ENCODE data around the gene RBBP9. TPM values are rescaled to one million over a fixed set of nuclear protein-coding genes. Genes with fewer than 3 reads are reported as not detected.
A peak's percentile ranks its signal among the peaks of the same experiment; 100 is the strongest.

RBBP9 gene
- total and polyA plus RNA-seq, 9 of the 15 experiments (the other 6 are each of a cell fraction or from before 2014, with no cell fraction given), result 0.94 to 4.4 (median 2.5) TPM

DNA sequence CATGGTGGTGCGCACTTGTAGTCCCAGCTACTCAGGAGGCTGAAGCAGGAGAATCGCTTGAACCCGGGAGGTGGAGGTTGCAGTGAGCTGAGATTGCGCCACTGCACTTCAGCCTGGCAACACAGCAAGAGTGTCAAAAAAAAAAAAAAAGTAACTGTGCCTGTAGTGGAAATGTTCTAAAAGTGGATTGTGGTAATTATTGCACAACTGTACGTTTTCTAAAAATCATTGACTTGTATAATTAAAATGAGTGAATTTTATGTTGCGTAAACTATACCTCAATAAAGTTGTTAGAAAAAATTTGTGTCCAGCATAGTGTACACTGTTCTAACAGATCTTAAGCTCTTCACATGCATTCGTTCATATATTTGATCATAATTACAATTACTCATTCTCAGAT lies 16.2 kb upstream of the RBBP9 start:
- H3K9ac ChIP-seq (ENCODE audit: insufficient read depth in 1 of 2, low read depth in 2 of 2, low read length in 2 of 2), result no peak overlapping the region
- intact Hi-C loops (cut with micrococcal nuclease) (no loop called here), in situ Hi-C loops (cut with MboI) (no loop called here)
- BruUV-seq (replicated peaks), result no TSS peak
- ChIA-PET POLR2A (no interaction called here), CTCF (ENCODE audit: low intra/inter-chr PET ratio) (no interaction called here)
- H3K9me1 ChIP-seq (ENCODE audit: control insufficient read depth, insufficient read depth, low read length), result no peaks in the 10 kb centered on the region
- no peaks in the 10 kb centered on the region for H3K27me3 ChIP-seq (ENCODE audit: control insufficient read depth in 2 of 2, insufficient read depth in 2 of 2, low read length in 2 of 2)
- no peak for ATAC-seq
- peaks cover 0 to 6% of the 10 kb centered on the region in 2 experiments; a peak in 2 of 5 replicates for H3K4me1 ChIP-seq (replicated peaks in 1 of 2; ENCODE audit: control insufficient read depth in 2 of 2, insufficient read depth in 2 of 2, low read length in 2 of 2)
- DNase-seq (ENCODE audit: extremely low read depth in 1 of 4, low spot score in 3 of 4), result no peak
- H3K4me3 ChIP-seq, result no peak overlapping the region
- H3K79me2 ChIP-seq (ENCODE audit: control insufficient read depth, insufficient read depth, low read length), result peaks cover 12% of the 10 kb centered on the region
- H3K36me3 ChIP-seq (ENCODE audit: control insufficient read depth, insufficient read depth, low read length), result peaks cover 49% of the 10 kb centered on the region
- no peak for FAIRE-seq
- WGBS (ENCODE audit: insufficient coverage, low coverage, missing lambda C conversion rate), result 89% methylated on average over 3 of the region's 7 CpGs
- H3K27ac ChIP-seq (ENCODE audit: extremely low read depth, low read depth, low read length), result no peak overlapping the region
- H4K20me1 ChIP-seq (replicated peaks; ENCODE audit: control insufficient read depth, insufficient read depth, low read length), result no peaks in the 10 kb centered on the region
- no peaks in the 10 kb centered on the region for H3K9me3 ChIP-seq (replicated peaks; ENCODE audit: control insufficient read depth, insufficient read depth, low read depth, low read length)
- H3K4me2 ChIP-seq (ENCODE audit: insufficient read depth, low read length), result no peak overlapping the region
- H2AFZ ChIP-seq (ENCODE audit: low read depth, low read length), result no peak overlapping the region
- TF ChIP-seq CEBPG (CRISPR knock-in tag; IDR thresholded peaks at IDR 0.05) (no peak), CEBPG (tag; conservative IDR thresholded peaks at IDR 0.05 in 1 of 2, IDR thresholded peaks at IDR 0.05 in 1 of 2) (peak in 1 of 2 experiments; percentile 52; a peak in 2 of 4 replicates), CREM (IDR thresholded peaks at IDR 0.05; ENCODE audit: low read depth) (no peak), CEBPB (tag; IDR thresholded peaks at IDR 0.05) (peak; percentile 46; the same call in 1 of the 2 replicates), YBX1 (IDR thresholded peaks at IDR 0.05) (no peak), EHMT2 (IDR thresholded peaks at IDR 0.05) (no peak), TEAD4 (IDR thresholded peaks at IDR 0.05; ENCODE audit: low read length) (no peak), TEAD4 (CRISPR knock-in tag; IDR thresholded peaks at IDR 0.05; ENCODE audit: borderline replicate concordance) (no peak), GATA2 (CRISPR knock-in tag; IDR thresholded peaks at IDR 0.05) (no peak), MEIS2 (IDR thresholded peaks at IDR 0.05; ENCODE audit: partially characterized antibody) (no peak)
- TF ChIP-seq, protein P1, sequence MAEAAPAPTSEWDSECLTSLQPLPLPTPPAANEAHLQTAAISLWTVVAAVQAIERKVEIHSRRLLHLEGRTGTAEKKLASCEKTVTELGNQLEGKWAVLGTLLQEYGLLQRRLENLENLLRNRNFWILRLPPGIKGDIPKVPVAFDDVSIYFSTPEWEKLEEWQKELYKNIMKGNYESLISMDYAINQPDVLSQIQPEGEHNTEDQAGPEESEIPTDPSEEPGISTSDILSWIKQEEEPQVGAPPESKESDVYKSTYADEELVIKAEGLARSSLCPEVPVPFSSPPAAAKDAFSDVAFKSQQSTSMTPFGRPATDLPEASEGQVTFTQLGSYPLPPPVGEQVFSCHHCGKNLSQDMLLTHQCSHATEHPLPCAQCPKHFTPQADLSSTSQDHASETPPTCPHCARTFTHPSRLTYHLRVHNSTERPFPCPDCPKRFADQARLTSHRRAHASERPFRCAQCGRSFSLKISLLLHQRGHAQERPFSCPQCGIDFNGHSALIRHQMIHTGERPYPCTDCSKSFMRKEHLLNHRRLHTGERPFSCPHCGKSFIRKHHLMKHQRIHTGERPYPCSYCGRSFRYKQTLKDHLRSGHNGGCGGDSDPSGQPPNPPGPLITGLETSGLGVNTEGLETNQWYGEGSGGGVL (CRISPR knock-in tag; IDR thresholded peaks at IDR 0.05), result no peak
- TF ChIP-seq, protein P2, sequence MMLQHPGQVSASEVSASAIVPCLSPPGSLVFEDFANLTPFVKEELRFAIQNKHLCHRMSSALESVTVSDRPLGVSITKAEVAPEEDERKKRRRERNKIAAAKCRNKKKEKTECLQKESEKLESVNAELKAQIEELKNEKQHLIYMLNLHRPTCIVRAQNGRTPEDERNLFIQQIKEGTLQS (IDR thresholded peaks at IDR 0.05), result no peak
- TF ChIP-seq, protein P2 (CRISPR knock-in tag; conservative IDR thresholded peaks at IDR 0.05), result no peak
- TF ChIP-seq, protein P3, sequence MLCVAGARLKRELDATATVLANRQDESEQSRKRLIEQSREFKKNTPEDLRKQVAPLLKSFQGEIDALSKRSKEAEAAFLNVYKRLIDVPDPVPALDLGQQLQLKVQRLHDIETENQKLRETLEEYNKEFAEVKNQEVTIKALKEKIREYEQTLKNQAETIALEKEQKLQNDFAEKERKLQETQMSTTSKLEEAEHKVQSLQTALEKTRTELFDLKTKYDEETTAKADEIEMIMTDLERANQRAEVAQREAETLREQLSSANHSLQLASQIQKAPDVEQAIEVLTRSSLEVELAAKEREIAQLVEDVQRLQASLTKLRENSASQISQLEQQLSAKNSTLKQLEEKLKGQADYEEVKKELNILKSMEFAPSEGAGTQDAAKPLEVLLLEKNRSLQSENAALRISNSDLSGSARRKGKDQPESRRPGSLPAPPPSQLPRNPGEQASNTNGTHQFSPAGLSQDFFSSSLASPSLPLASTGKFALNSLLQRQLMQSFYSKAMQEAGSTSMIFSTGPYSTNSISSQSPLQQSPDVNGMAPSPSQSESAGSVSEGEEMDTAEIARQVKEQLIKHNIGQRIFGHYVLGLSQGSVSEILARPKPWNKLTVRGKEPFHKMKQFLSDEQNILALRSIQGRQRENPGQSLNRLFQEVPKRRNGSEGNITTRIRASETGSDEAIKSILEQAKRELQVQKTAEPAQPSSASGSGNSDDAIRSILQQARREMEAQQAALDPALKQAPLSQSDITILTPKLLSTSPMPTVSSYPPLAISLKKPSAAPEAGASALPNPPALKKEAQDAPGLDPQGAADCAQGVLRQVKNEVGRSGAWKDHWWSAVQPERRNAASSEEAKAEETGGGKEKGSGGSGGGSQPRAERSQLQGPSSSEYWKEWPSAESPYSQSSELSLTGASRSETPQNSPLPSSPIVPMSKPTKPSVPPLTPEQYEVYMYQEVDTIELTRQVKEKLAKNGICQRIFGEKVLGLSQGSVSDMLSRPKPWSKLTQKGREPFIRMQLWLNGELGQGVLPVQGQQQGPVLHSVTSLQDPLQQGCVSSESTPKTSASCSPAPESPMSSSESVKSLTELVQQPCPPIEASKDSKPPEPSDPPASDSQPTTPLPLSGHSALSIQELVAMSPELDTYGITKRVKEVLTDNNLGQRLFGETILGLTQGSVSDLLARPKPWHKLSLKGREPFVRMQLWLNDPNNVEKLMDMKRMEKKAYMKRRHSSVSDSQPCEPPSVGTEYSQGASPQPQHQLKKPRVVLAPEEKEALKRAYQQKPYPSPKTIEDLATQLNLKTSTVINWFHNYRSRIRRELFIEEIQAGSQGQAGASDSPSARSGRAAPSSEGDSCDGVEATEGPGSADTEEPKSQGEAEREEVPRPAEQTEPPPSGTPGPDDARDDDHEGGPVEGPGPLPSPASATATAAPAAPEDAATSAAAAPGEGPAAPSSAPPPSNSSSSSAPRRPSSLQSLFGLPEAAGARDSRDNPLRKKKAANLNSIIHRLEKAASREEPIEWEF (CRISPR knock-in tag; IDR thresholded peaks at IDR 0.05), result no peak
- TF ChIP-seq, protein P4, sequence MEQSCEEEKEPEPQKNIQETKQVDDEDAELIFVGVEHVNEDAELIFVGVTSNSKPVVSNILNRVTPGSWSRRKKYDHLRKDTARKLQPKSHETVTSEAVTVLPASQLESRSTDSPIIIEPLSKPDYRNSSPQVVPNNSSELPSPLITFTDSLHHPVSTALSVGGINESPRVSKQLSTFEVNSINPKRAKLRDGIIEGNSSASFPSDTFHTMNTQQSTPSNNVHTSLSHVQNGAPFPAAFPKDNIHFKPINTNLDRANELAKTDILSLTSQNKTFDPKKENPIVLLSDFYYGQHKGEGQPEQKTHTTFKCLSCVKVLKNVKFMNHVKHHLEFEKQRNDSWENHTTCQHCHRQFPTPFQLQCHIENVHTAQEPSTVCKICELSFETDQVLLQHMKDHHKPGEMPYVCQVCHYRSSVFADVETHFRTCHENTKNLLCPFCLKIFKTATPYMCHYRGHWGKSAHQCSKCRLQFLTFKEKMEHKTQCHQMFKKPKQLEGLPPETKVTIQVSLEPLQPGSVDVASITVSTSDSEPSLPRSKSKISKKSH (CRISPR knock-in tag; IDR thresholded peaks at IDR 0.05), result no peak

Measured in K562 (cell line).